ENCODE measurements around the gene CTIF.

GRCh38 chr18:48827291-48828193 is 288.7 kb downstream of the CTIF start:
- TF ChIP-seq CTCF (IDR thresholded peaks at IDR 0.05; ENCODE audit: low read depth, low read length) = no peak
- no peak for TF ChIP-seq EZH2phosphoT487 (IDR thresholded peaks at IDR 0.05; ENCODE audit: low read depth)
